Activated naive CD4-positive, alpha-beta T cell treated with anti-CD3 and anti-CD28 coated beads, Interleukin-2, amount 50 U/mL, for 72 hours (primary cell): Measurements from ENCODE around the gene ARHGAP8. TPM values are rescaled to one million over a fixed set of nuclear protein-coding genes. Genes with fewer than 3 reads are reported as not detected.
"Not testable (repeated sequence)": the region's sequence is repeated elsewhere in the genome, so short reads cannot be mapped to it uniquely, and the experiment has no call there.

ENCODE experiments used
- ATAC-seq, 2 donors: fragments of 150-1000 bp; cut with Tn5 transposase; 2 replicates each; pipeline ENCODE4 v1.10.0; 2021; ENCODE audit warnings: mild to moderate bottlenecking in 2 of 2, moderate library complexity in 2 of 2
- DNase-seq, 2 donors: peaks; one replicate each; pipeline ENCODE4 v3.0.0; 2021 to 2022; ENCODE audit warnings: low spot score in 2 of 2
- H3K27ac Mint-ChIP-seq, 2 donors: one replicate each; pipeline ENCODE4 v1.8.0; 2022; ENCODE audit warnings: mild to moderate bottlenecking in 2 of 2, mixed read lengths in 2 of 2
- H3K36me3 Mint-ChIP-seq, 2 donors: one replicate each; pipeline ENCODE4 v1.8.0; 2022; ENCODE audit warnings: mixed read lengths in 2 of 2
- H3K9me3 Mint-ChIP-seq, 2 donors: one replicate each; pipeline ENCODE4 v1.8.0; 2022; ENCODE audit warnings: mixed read lengths in 2 of 2
- total RNA-seq, 2 donors: library from RNA; stranded (reverse); gene quantifications; one replicate each; pipeline ENCODE4 v1.2.3, GENCODE V29; 2022

The ARHGAP8 gene
- total RNA-seq, 2 donors from 2014 or later = 2.4 to 6.5 TPM

GRCh38 chr22:44845191-44845590 is 92.8 kb downstream of the ARHGAP8 start:
- peaks cover 0 to 9% of the 10 kb centered on the region in 2 donors for H3K36me3 Mint-ChIP-seq
- no peak overlapping the region for H3K27ac Mint-ChIP-seq
- ATAC-seq = no peak
- peaks cover 0 to 6% of the 10 kb centered on the region in 2 donors for H3K9me3 Mint-ChIP-seq
- DNase-seq = no peak

GRCh38 chr22:44845796-44846720 is 93.7 kb downstream of the ARHGAP8 start:
- peaks cover 0 to 6% of the 10 kb centered on the region in 2 donors for H3K9me3 Mint-ChIP-seq
- H3K27ac Mint-ChIP-seq = no peak overlapping the region
- ATAC-seq (no peak), DNase-seq (no peak)
- H3K36me3 Mint-ChIP-seq = peaks cover 0 to 9% of the 10 kb centered on the region in 2 donors

- peaks cover 0 to 6% of the 10 kb centered on the region in 2 donors for H3K9me3 Mint-ChIP-seq
- H3K36me3 Mint-ChIP-seq = peaks cover 0 to 9% of the 10 kb centered on the region in 2 donors
- no peak for DNase-seq
- H3K27ac Mint-ChIP-seq = no peak overlapping the region
- no peak for ATAC-seq
Measured at GRCh38 chr22:44846726-44847275, 94.4 kb downstream of the ARHGAP8 start.

GRCh38 chr22:44847380-44847779 is 95.0 kb downstream of the ARHGAP8 start:
- Mint-ChIP-seq H3K27ac (no peak overlapping the region), H3K36me3 (peaks cover 0 to 9% of the 10 kb centered on the region in 2 donors), H3K9me3 (peaks cover 0 to 6% of the 10 kb centered on the region in 2 donors)
- ATAC-seq (no peak), DNase-seq (no peak)

GRCh38 chr22:44847892-44848291 is 95.5 kb downstream of the ARHGAP8 start:
- DNase-seq (no peak), ATAC-seq (no peak)
- H3K27ac Mint-ChIP-seq = no peak overlapping the region
- peaks cover 0 to 9% of the 10 kb centered on the region in 2 donors for H3K36me3 Mint-ChIP-seq
- H3K9me3 Mint-ChIP-seq = peaks cover 0 to 6% of the 10 kb centered on the region in 2 donors

GRCh38 chr22:44848296-44848741 is 95.9 kb downstream of the ARHGAP8 start:
- ATAC-seq = no peak
- no peak overlapping the region for H3K27ac Mint-ChIP-seq
- no peak for DNase-seq
- H3K9me3 Mint-ChIP-seq = peaks cover 0 to 6% of the 10 kb centered on the region in 2 donors
- H3K36me3 Mint-ChIP-seq = peaks cover 0 to 9% of the 10 kb centered on the region in 2 donors

- no peak for ATAC-seq
- Mint-ChIP-seq H3K27ac (no peak overlapping the region), H3K36me3 (peaks cover 0 to 9% of the 10 kb centered on the region in 2 donors), H3K9me3 (peaks cover 0 to 6% of the 10 kb centered on the region in 2 donors)
- no peak for DNase-seq
Measured at GRCh38 chr22:44848791-44849420, 96.5 kb downstream of the ARHGAP8 start.

GRCh38 chr22:44850946-44851345 is 98.6 kb downstream of the ARHGAP8 start:
- peak overlapping the region in 1 of 2 donors; percentile 85 for H3K27ac Mint-ChIP-seq
- no peaks in the 10 kb centered on the region for H3K9me3 Mint-ChIP-seq
- no peaks in the 10 kb centered on the region for H3K36me3 Mint-ChIP-seq
- no peak for ATAC-seq
- no peak for DNase-seq

GRCh38 chr22:44854641-44855040 is 102.3 kb downstream of the ARHGAP8 start:
- not testable (repeated sequence) for H3K9me3 Mint-ChIP-seq, ATAC-seq, H3K36me3 Mint-ChIP-seq, H3K27ac Mint-ChIP-seq
- DNase-seq = peak in 1 of 2 donors; percentile 23

GRCh38 chr22:44855855-44856254 is 103.5 kb downstream of the ARHGAP8 start:
- Mint-ChIP-seq H3K9me3 (no peaks in the 10 kb centered on the region), H3K27ac (peak overlapping the region; percentile 22 to 67), H3K36me3 (no peaks in the 10 kb centered on the region)
- DNase-seq (peak in 1 of 2 donors; percentile 41), ATAC-seq (peak; percentile 64 to 83)

GRCh38 chr22:44858819-44859218 is 106.4 kb downstream of the ARHGAP8 start:
- not testable (repeated sequence) for ATAC-seq, H3K9me3 Mint-ChIP-seq, H3K27ac Mint-ChIP-seq, H3K36me3 Mint-ChIP-seq, DNase-seq

GRCh38 chr22:44859641-44860040 is 107.3 kb downstream of the ARHGAP8 start:
- DNase-seq = no peak
- ATAC-seq = no peak
- Mint-ChIP-seq H3K36me3 (no peaks in the 10 kb centered on the region), H3K9me3 (no peaks in the 10 kb centered on the region), H3K27ac (no peak overlapping the region)

- ATAC-seq (no peak), DNase-seq (no peak)
- no peaks in the 10 kb centered on the region for H3K36me3 Mint-ChIP-seq
- H3K9me3 Mint-ChIP-seq = no peaks in the 10 kb centered on the region
- no peak overlapping the region for H3K27ac Mint-ChIP-seq
Measured at GRCh38 chr22:44860311-44860710, 107.9 kb downstream of the ARHGAP8 start.

GRCh38 chr22:44861245-44861644 is 108.9 kb downstream of the ARHGAP8 start:
- DNase-seq (no peak), ATAC-seq (no peak)
- no peak overlapping the region for H3K27ac Mint-ChIP-seq
- H3K9me3 Mint-ChIP-seq = no peaks in the 10 kb centered on the region
- H3K36me3 Mint-ChIP-seq = no peaks in the 10 kb centered on the region

- H3K36me3 Mint-ChIP-seq = no peaks in the 10 kb centered on the region
- DNase-seq (no peak), ATAC-seq (no peak)
- no peak overlapping the region for H3K27ac Mint-ChIP-seq
- H3K9me3 Mint-ChIP-seq = no peaks in the 10 kb centered on the region
Measured at GRCh38 chr22:44862281-44862680, 109.9 kb downstream of the ARHGAP8 start.

- H3K27ac Mint-ChIP-seq = no peak overlapping the region
- ATAC-seq (no peak), DNase-seq (no peak)
- H3K9me3 Mint-ChIP-seq = no peaks in the 10 kb centered on the region
- no peaks in the 10 kb centered on the region for H3K36me3 Mint-ChIP-seq
Measured at GRCh38 chr22:44862981-44863860, 110.8 kb downstream of the ARHGAP8 start.
